ENCODE measurements around the gene STK24. TPM values are rescaled to one million over a fixed set of nuclear protein-coding genes. Genes with fewer than 3 reads are reported as not detected.

STK24 gene
- total and polyA plus RNA-seq, 4 donors: 42.7 to 56.1 (median 52.2) TPM

GRCh38 chr13:98462946-98463345, 114.0 kb downstream of the STK24 start:
- Histone ChIP-seq H3K36me3 (ENCODE audit: control insufficient read depth, insufficient read depth, low read length) (peaks cover 53% of the 10 kb centered on the region), H3K9me3 (ENCODE audit: control insufficient read depth, insufficient read depth, low read length) (no peaks in the 10 kb centered on the region), H3K4me3 (ENCODE audit: low read depth, low read length) (no peak overlapping the region), H3K4me1 (ENCODE audit: control insufficient read depth, insufficient read depth, low read length) (peaks cover 19% of the 10 kb centered on the region), H3K27me3 (ENCODE audit: control insufficient read depth, insufficient read depth, low read length) (no peaks in the 10 kb centered on the region), H3K27ac (ENCODE audit: low read depth, low read length) (no peak overlapping the region)
- WGBS (ENCODE audit: insufficient coverage): 49% methylated on average over 8 of the region's 8 CpGs
- DNase-seq (ENCODE audit: low read depth in 4 of 6, low spot score in 6 of 6): no peak

DNA sequence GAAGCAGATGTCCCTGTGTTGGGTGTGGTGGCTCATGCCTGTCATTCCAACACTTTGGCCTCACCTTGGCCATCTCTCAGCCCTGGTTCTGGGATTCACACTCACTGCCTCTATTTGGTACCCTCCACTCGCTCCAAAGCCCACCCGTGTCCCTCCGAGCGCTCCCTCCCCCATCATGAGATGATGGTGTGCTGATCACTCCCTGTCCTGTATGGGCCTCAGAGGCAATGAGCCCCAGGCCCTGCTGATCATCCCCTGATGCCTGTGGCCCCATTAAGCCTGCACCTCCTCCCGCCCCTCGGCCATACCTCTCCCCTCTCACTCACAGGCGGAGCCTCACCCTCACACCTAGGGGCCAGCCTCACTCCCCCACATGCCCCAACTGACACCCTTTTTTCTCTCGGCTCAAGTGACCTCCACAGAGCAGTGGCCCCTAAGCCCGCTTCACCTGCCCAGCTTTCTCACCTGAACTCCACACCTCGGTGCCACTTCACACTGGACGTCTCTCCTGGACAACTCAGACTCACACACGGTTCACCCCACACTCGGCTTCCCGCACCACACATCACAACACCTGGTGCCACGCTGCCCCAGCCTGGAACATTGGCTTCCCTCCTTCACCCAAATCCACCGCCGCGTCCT, 114.5 kb downstream of the STK24 start:
- Histone ChIP-seq H3K9me3 (ENCODE audit: control insufficient read depth, insufficient read depth, low read length) (no peaks in the 10 kb centered on the region), H3K4me1 (ENCODE audit: control insufficient read depth, insufficient read depth, low read length) (peaks cover 19% of the 10 kb centered on the region), H3K4me3 (ENCODE audit: low read depth, low read length) (no peak overlapping the region), H3K36me3 (ENCODE audit: control insufficient read depth, insufficient read depth, low read length) (peaks cover 58% of the 10 kb centered on the region), H3K27ac (ENCODE audit: low read depth, low read length) (no peak overlapping the region), H3K27me3 (ENCODE audit: control insufficient read depth, insufficient read depth, low read length) (no peaks in the 10 kb centered on the region)
- DNase-seq (ENCODE audit: low read depth in 4 of 6, low spot score in 6 of 6): no peak
- 91% methylated on average over 18 of the region's 18 CpGs for WGBS (ENCODE audit: insufficient coverage)

DNA sequence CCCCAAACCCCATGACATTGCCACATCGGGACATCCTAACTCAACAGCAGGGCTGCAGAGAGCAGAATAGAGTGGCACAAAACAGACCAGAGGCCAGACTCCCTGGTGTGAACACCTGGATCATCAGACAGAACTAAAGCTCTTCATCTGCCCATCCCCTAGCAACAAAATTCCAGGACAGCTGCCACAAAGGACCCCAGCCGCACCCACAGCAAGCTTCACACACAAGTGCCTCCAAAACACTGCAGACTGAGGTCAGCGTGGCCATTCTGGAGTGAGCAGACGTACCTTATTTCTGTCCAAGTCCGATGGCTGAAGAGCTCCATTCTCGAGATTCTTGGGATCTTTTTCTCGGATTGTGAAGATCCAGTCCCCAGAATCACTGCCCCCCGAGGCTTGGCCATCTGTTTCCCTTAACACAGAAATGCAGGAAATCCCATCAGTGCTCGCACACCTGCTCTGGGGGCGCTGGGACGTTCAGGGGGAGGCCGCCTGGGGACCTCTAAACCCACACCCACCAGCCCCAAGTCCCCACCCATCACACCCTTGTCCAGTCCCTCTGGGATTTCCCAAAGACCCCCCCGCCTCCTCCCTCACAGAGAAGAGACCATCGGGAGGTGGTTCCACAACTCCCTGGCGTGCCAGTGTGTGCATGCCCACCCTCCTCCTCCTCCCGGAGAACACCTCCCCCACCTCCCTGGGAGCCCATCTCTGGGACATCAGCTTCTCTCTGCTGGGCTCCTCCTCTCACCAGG, 115.2 kb downstream of the STK24 start:
- 71% methylated on average over 10 of the region's 16 CpGs for WGBS (ENCODE audit: insufficient coverage)
- no peak overlapping the region for H3K27ac ChIP-seq (ENCODE audit: low read depth, low read length)
- DNase-seq (ENCODE audit: low read depth in 4 of 6, low spot score in 6 of 6): no peak

DNA sequence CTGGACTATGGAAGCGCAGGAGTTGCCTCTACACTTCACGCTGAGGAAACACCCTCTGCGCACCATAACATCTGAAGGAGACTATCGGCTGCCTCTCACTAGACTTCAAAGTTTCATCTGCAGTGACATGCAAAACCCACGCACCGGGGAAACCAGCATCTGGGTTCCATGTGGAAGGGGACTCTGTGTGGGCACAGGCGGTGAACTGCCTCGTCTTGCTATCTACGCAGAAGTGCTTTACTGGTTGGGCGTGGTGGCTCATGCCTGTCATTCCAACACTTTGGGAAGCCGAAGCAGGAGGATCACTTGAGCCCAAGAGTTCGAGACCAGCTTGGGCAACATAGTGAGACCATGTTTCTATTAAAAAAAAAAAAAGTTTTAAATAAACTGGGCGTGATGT, 116.4 kb downstream of the STK24 start:
- Histone ChIP-seq H3K4me1 (ENCODE audit: control insufficient read depth, insufficient read depth, low read length) (peaks cover 25% of the 10 kb centered on the region), H3K27ac (ENCODE audit: low read depth, low read length) (no peak overlapping the region), H3K9me3 (ENCODE audit: control insufficient read depth, insufficient read depth, low read length) (no peaks in the 10 kb centered on the region), H3K4me3 (ENCODE audit: low read depth, low read length) (no peak overlapping the region), H3K27me3 (ENCODE audit: control insufficient read depth, insufficient read depth, low read length) (no peaks in the 10 kb centered on the region), H3K36me3 (ENCODE audit: control insufficient read depth, insufficient read depth, low read length) (peaks cover 69% of the 10 kb centered on the region)
- no peak for DNase-seq (ENCODE audit: low read depth in 4 of 6, low spot score in 6 of 6)
- 86% methylated on average over 13 of the region's 13 CpGs for WGBS (ENCODE audit: insufficient coverage)

More for the DNA sequence above, 115.2 kb downstream of the STK24 start:
- H3K9me3 ChIP-seq (ENCODE audit: control insufficient read depth, insufficient read depth, low read length): no peaks in the 10 kb centered on the region
- H3K4me3 ChIP-seq (ENCODE audit: low read depth, low read length): no peak overlapping the region
- H3K27me3 ChIP-seq (ENCODE audit: control insufficient read depth, insufficient read depth, low read length): no peaks in the 10 kb centered on the region
- peaks cover 63% of the 10 kb centered on the region for H3K36me3 ChIP-seq (ENCODE audit: control insufficient read depth, insufficient read depth, low read length)
- peaks cover 19% of the 10 kb centered on the region for H3K4me1 ChIP-seq (ENCODE audit: control insufficient read depth, insufficient read depth, low read length)

- peaks cover 27% of the 10 kb centered on the region for H3K4me1 ChIP-seq (ENCODE audit: control insufficient read depth, insufficient read depth, low read length)
- WGBS (ENCODE audit: insufficient coverage): 87% methylated on average over 10 of the region's 13 CpGs
- H3K27ac ChIP-seq (ENCODE audit: low read depth, low read length): no peak overlapping the region
- no peaks in the 10 kb centered on the region for H3K27me3 ChIP-seq (ENCODE audit: control insufficient read depth, insufficient read depth, low read length)
- H3K36me3 ChIP-seq (ENCODE audit: control insufficient read depth, insufficient read depth, low read length): peaks cover 70% of the 10 kb centered on the region
- no peak for DNase-seq (ENCODE audit: low read depth in 4 of 6, low spot score in 6 of 6)
- no peak overlapping the region for H3K4me3 ChIP-seq (ENCODE audit: low read depth, low read length)
- no peaks in the 10 kb centered on the region for H3K9me3 ChIP-seq (ENCODE audit: control insufficient read depth, insufficient read depth, low read length)
Measured at GRCh38 chr13:98459721-98460370, 117.1 kb downstream of the STK24 start.

GRCh38 chr13:98459171-98459681, 117.7 kb downstream of the STK24 start:
- H3K4me3 ChIP-seq (ENCODE audit: low read depth, low read length): no peak overlapping the region
- H3K9me3 ChIP-seq (ENCODE audit: control insufficient read depth, insufficient read depth, low read length): no peaks in the 10 kb centered on the region
- no peaks in the 10 kb centered on the region for H3K27me3 ChIP-seq (ENCODE audit: control insufficient read depth, insufficient read depth, low read length)
- H3K27ac ChIP-seq (ENCODE audit: low read depth, low read length): no peak overlapping the region
- no peak for DNase-seq (ENCODE audit: low read depth in 4 of 6, low spot score in 6 of 6)
- H3K4me1 ChIP-seq (ENCODE audit: control insufficient read depth, insufficient read depth, low read length): peaks cover 31% of the 10 kb centered on the region
- WGBS (ENCODE audit: insufficient coverage): 97% methylated on average over 14 of the region's 18 CpGs
- H3K36me3 ChIP-seq (ENCODE audit: control insufficient read depth, insufficient read depth, low read length): peaks cover 68% of the 10 kb centered on the region

DNA sequence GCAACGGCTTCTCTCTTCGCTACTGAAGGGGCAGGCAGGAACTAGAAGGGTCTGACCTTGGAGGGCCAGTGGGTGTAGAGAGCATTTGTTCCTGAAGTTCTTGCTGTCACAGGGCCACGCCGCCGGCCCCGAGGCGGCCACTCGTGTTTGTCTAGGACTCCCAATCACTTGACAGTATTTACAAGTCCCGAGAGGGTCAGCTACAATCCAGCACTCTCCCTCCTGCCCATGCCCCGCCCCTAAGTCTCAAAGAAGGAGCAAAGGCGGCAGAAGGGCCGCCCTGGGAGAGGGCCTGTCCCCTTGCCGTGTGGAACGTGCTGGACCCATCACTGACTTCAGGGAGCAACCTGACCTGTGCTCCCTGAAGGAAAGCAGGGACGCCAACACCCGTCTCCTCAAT, 118.5 kb downstream of the STK24 start:
- peaks cover 26% of the 10 kb centered on the region for H3K4me1 ChIP-seq (ENCODE audit: control insufficient read depth, insufficient read depth, low read length)

GRCh38 chr13:98457053-98457452, 119.9 kb downstream of the STK24 start:
- Histone ChIP-seq H3K27me3 (ENCODE audit: control insufficient read depth, insufficient read depth, low read length) (no peaks in the 10 kb centered on the region), H3K36me3 (ENCODE audit: control insufficient read depth, insufficient read depth, low read length) (peaks cover 58% of the 10 kb centered on the region), H3K9me3 (ENCODE audit: control insufficient read depth, insufficient read depth, low read length) (no peaks in the 10 kb centered on the region), H3K4me1 (ENCODE audit: control insufficient read depth, insufficient read depth, low read length) (peaks cover 21% of the 10 kb centered on the region), H3K4me3 (ENCODE audit: low read depth, low read length) (no peak overlapping the region), H3K27ac (ENCODE audit: low read depth, low read length) (no peak overlapping the region)
- 80% methylated on average over 13 of the region's 13 CpGs for WGBS (ENCODE audit: insufficient coverage)
- no peak for DNase-seq (ENCODE audit: low read depth in 4 of 6, low spot score in 6 of 6)

More for the DNA sequence above, 118.5 kb downstream of the STK24 start:
- DNase-seq (ENCODE audit: low read depth in 4 of 6, low spot score in 6 of 6): no peak
- Histone ChIP-seq H3K9me3 (ENCODE audit: control insufficient read depth, insufficient read depth, low read length) (no peaks in the 10 kb centered on the region), H3K36me3 (ENCODE audit: control insufficient read depth, insufficient read depth, low read length) (peaks cover 66% of the 10 kb centered on the region), H3K27ac (ENCODE audit: low read depth, low read length) (no peak overlapping the region), H3K4me3 (ENCODE audit: low read depth, low read length) (no peak overlapping the region), H3K27me3 (ENCODE audit: control insufficient read depth, insufficient read depth, low read length) (no peaks in the 10 kb centered on the region)
- WGBS (ENCODE audit: insufficient coverage): 80% methylated on average over 7 of the region's 16 CpGs

- peak in 2 of 6 donors; percentile 43 for DNase-seq (ENCODE audit: low read depth in 4 of 6, low spot score in 6 of 6)
- 68% methylated on average over 5 of the region's 6 CpGs for WGBS (ENCODE audit: insufficient coverage)
- Histone ChIP-seq H3K36me3 (ENCODE audit: control insufficient read depth, insufficient read depth, low read length) (peaks cover 55% of the 10 kb centered on the region), H3K27ac (ENCODE audit: low read depth, low read length) (no peak overlapping the region), H3K27me3 (ENCODE audit: control insufficient read depth, insufficient read depth, low read length) (no peaks in the 10 kb centered on the region), H3K9me3 (ENCODE audit: control insufficient read depth, insufficient read depth, low read length) (no peaks in the 10 kb centered on the region), H3K4me1 (ENCODE audit: control insufficient read depth, insufficient read depth, low read length) (peaks cover 27% of the 10 kb centered on the region), H3K4me3 (ENCODE audit: low read depth, low read length) (no peak overlapping the region)
Measured at GRCh38 chr13:98456413-98456845, 120.5 kb downstream of the STK24 start.

Data from spinal cord (tissue), 10 donors.